Suppressor macrophage treated with lipopolysaccharide for 4 hours (primary cell): Measurements from ENCODE around the gene DPF1.

ENCODE experiments used
- DNase-seq: peaks from one replicate; pipeline ENCODE4 v3.0.0-alpha.2; 2020

The DPF1 gene

GRCh38 chr19:38218204-38218603 is 5.8 kb downstream of the DPF1 start:
- DNase-seq, result no peak

GRCh38 chr19:38216785-38217641 is 7.0 kb downstream of the DPF1 start:
- DNase-seq, result no peak

DNA sequence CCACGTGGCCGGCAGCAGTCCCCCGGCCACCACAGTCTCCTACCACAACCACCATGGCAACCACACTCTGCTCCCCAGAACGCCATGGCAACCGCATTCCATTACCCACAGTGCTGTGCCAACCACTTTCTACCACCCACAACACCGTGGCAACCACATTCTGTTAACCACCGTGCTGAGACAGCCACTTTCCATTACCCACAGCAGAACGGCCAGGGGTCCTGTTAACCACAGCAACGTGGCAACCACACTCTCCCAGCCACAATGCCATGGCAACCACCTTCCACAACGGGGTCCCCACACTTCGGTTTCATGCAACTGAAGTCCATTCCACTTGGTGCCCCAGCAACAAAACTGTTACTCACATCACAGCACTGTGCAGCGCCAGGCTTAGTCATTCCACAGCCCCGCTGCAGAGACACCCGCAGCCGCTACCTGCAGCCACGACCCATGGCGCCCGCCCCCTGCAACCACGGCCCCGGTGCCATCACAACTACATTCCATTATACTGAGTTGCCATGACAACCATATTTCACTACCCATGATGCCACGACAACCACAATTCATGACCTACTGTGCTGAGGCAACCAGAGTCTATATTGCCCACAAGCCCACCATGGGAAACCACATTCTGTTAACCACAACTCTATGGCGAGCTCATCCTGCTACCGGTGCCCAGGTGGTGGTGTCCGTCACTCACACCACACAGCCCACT is 10.0 kb downstream of the DPF1 start:
- DNase-seq, result no peak

- no peak for DNase-seq
These were observed 10.6 kb downstream of the DPF1 start for GRCh38 chr19:38213469-38213868.

DNA sequence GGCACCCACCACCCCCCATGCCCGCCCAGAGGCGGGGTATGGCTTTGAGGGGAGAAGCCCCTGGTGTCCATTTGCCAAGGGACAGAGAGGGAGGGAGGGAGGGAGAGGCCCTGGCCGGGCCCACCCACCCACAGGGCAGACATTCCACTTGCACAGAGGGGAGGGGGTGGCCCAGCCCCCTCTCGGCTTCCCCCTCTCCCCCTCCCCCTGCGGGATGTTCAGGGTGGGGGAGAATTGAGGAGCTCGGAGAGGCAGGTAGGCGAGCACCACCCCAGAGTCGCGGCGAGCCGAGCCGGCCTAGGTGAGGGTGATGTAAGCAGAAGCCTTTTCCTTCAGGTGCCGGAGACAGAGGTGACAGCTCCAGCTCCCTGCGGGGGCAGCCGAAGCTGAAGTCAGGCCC is 12.3 kb downstream of the DPF1 start:
- no peak for DNase-seq

- no peak for DNase-seq
These were observed 12.9 kb downstream of the DPF1 start for GRCh38 chr19:38211151-38211591.

DNA sequence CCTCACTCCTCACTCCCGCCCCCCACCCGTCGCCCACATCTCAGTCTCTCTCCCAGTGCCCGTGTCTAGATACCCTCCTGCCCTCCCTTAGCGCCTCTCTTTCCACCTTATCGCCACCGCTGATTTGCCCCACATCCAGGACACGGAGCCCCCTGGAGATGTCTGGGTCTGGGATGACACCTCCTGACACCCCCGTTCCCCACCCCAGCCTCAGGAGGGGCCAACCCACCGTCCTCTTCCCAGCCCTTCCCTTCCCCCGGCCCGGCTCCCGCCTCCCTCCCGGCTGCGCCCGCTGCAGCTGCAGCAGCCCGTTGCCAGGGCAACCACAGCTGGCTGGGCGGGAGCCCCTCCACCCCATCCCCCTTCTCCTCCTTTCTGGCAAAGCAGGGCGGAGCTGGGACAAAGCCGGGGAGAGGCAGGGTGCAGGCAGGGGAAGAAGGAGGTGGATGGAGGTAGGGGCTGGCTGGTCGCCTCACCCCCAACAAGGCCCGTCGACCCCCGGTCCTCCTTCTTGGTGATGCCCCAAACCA is 13.5 kb downstream of the DPF1 start:
- DNase-seq, result no peak

GRCh38 chr19:38209671-38210457 is 14.2 kb downstream of the DPF1 start:
- DNase-seq, result no peak

DNA sequence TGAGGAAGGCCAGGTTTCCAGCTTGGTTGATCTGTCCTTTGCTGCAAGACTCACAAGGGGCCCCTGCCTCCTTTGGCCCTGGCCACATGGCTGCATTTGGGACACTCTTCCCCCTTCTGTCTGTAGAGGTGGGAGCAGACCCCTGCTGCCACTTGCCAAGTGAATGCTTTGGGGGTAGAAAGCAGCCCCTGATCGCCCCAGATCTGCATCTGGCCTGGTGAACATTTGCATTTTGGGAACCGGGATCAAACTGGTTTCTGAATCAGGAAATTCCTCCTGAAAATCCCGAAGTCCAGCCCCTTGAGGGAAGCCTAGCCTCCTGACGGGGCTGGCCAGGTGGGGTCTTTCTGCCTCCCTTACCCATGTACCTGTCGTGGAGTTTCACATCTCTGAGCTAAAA is 14.9 kb downstream of the DPF1 start:
- no peak for DNase-seq

DNA sequence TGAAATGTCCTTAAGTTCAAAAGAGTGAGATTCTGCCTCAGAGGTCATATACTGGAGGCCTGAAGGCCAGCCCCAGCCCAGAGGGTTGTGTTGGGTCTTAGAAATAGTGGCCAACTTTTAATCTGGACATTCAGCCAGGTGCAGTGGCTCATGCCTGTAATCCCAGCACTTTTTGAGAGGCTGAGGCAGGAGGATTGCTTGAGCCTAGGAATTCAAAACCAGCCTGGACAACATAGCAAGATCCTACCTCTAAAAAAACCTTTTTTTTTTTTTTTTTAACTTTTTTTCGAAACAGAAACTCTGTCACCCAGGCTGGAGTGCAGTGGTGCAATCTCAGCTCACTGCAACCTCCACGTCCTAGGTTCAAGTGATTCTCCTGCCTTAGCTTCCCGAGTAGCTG is 15.5 kb downstream of the DPF1 start:
- DNase-seq, result no peak

DNA sequence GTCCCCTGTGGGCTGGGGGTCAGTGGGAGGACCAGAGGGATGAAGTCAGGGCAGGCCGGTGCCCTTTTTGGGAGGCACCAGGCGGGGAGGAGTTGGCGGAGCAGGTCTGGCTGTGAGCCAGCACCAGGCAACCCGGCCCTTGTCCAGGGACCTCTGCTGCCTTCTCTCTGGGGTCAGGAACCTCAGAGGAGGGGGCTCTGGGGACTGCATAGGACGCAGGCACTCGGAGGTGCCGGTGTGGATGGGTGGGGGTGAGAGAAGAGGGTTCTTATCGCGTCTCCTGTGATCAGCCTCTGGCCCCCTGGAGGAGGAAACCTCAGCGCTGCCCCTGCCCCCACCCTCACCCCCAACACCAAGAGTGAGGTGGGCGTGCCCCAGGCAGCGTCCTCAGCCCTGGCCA is 16.5 kb downstream of the DPF1 start:
- no peak for DNase-seq

DNA sequence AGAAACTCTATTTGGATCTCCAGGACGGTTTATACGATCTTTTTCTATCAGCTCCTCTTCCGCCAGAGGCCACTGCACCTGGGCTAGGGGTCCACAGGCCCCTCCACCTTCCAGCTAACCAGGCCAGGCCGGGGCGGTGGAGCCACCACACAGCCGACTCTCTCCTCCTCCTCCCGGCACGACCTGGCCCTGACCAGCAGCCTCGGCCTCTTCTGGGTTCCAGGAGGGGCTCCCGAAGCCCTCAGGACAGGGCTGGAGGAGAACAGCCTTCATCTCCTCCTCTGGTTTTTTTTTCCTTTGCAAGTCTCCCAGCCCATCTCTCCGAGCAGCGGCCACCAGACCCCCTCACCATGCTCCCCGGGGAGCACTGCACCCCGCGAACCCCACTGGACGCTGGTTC is 17.1 kb downstream of the DPF1 start:
- DNase-seq, result no peak

- no peak for DNase-seq
These were observed 17.8 kb downstream of the DPF1 start for GRCh38 chr19:38206006-38206745.

GRCh38 chr19:38204728-38205127 is 19.3 kb downstream of the DPF1 start:
- no peak for DNase-seq

GRCh38 chr19:38204096-38204495 is 19.9 kb downstream of the DPF1 start:
- no peak for DNase-seq

DNA sequence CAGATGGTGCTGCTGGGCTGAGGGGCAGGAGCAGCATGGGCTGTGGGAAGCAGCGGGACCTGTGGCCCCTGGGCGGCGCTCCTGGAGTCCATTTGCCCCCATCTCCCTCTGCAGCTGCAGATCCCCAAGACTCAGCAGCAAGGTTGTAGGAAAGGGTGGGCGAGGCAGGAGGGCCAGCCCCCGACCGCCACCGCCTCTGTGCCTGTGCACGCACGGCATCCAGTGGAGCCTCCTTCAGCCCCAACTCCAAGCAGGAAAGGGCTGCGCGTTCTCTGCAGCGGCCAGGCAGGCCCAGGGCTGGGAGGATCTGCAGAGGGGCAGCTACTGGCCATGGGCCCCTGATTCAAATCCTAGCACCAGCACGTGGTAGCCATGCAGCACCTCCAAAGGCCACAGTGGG is 20.8 kb downstream of the DPF1 start:
- DNase-seq, result no peak

DNA sequence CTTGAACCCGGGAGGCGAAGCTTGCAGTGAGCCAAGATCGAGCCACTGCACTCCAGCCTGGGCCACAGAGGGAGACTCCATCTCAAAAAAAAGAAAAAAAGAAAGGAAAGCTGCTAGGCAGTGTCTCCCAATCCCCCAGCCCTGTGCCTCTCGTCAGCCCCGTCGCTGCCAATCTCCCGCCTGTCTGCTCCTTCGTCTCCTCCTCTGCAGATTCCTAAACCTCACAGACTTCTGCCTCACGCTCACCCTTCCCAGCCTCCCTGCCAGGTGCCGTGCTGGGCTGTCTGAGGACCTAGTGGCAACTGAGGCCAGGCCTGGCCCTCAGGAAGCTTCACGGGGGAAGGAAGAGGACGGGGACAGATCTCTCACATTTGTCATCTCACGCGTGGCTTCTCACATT is 21.5 kb downstream of the DPF1 start:
- no peak for DNase-seq

- no peak for DNase-seq
These were observed 22.3 kb downstream of the DPF1 start for GRCh38 chr19:38201731-38202130.

- no peak for DNase-seq
These were observed 24.7 kb downstream of the DPF1 start for GRCh38 chr19:38199340-38199739.

- no peak for DNase-seq
These were observed 25.9 kb downstream of the DPF1 start for GRCh38 chr19:38197937-38198704.

DNA sequence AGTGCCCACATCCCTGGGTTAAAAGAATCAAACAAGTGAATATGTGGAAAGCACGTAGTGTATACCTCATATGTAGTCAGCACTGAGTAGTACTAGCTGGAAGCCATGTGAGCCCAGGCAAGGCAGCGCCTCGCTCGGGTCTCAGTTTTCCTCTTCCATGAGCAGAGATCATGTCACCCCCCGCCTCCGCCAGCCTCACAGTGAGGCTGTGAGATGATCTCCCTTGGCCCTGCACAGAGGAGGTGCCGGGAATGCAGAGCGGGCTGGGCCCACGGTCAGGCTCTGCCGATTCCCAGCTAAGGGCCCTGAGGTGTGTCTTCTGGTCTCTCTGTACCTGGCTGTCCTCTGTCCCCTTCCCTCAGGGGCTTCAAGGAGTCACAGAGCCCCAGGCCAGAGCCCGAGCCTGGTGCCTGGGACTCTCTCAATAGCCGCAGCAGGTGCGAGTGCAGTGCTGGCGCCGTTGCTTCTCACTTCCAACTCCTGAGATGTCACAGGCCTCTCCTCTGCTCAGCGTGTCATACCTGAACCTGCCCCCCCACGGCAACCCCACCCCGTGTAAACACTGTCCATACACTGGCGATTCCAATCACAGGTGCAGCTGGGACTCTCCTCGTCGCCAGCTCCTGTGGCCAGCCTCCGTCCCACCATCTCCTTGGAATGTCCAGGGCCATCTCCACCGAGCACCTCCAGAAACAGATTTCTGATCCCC is 26.9 kb downstream of the DPF1 start:
- DNase-seq, result no peak
